M059J (cell line): Measurements from ENCODE around the gene NCCRP1. TPM values are rescaled to one million over a fixed set of nuclear protein-coding genes. Genes with fewer than 3 reads are reported as not detected.

Experiments
- DNase-seq: peaks from one replicate; pipeline ENCODE4 v3.0.0-alpha.2; 2012; ENCODE audit warnings: low read depth
- total RNA-seq: library from RNA; depleted of rRNA; stranded (reverse); fragments of >200 nt; shearing (Covaris generic); gene quantifications from 2 replicates; pipeline ENCODE4 v1.2.3, GENCODE V29; 2014

Gene NCCRP1
- total RNA-seq, 1 experiment from 2014 or later, result not detected

GRCh38 chr19:39164289-39164688 lies 32.5 kb upstream of the NCCRP1 start:
- DNase-seq, result no peak

GRCh38 chr19:39165857-39166256 lies 30.9 kb upstream of the NCCRP1 start:
- no peak for DNase-seq

GRCh38 chr19:39166571-39167391 lies 30.0 kb upstream of the NCCRP1 start:
- no peak for DNase-seq

- DNase-seq, result no peak
Observed at GRCh38 chr19:39167461-39168257, 29.1 kb upstream of the NCCRP1 start.

- no peak for DNase-seq
Observed at GRCh38 chr19:39168258-39169142, 28.3 kb upstream of the NCCRP1 start.

GRCh38 chr19:39169143-39169810 lies 27.5 kb upstream of the NCCRP1 start:
- no peak for DNase-seq

- no peak for DNase-seq
Observed at GRCh38 chr19:39170386-39171231, 26.2 kb upstream of the NCCRP1 start.

GRCh38 chr19:39171479-39172465 lies 25.0 kb upstream of the NCCRP1 start:
- DNase-seq, result no peak

GRCh38 chr19:39172700-39173501 lies 23.9 kb upstream of the NCCRP1 start:
- DNase-seq, result no peak

GRCh38 chr19:39173502-39173991 lies 23.2 kb upstream of the NCCRP1 start:
- DNase-seq, result no peak

GRCh38 chr19:39174142-39174541 lies 22.6 kb upstream of the NCCRP1 start:
- DNase-seq, result no peak

GRCh38 chr19:39174558-39175544 lies 21.9 kb upstream of the NCCRP1 start:
- no peak for DNase-seq

GRCh38 chr19:39175564-39175963 lies 21.2 kb upstream of the NCCRP1 start:
- DNase-seq, result no peak

- DNase-seq, result no peak
Observed at GRCh38 chr19:39177110-39177699, 19.6 kb upstream of the NCCRP1 start.

GRCh38 chr19:39177736-39178135 lies 19.0 kb upstream of the NCCRP1 start:
- no peak for DNase-seq

- DNase-seq, result no peak
Observed at GRCh38 chr19:39178296-39179006, 18.3 kb upstream of the NCCRP1 start.
